NCI-H2029 treated with DMSO at 0.1 percent for 48 hours (cell line): ENCODE measurements around the gene CDH9.
"Not testable (repeated sequence)": the region's sequence is repeated elsewhere in the genome, so short reads cannot be mapped to it uniquely, and the experiment has no call there.

ENCODE experiments used
- DNase-seq: peaks from one replicate; lab custom pipeline; 2025; lab: John Stamatoyannopoulos, UW

Gene CDH9

GRCh38 chr5:26945901-26946300 is 92.5 kb downstream of the CDH9 start:
- DNase-seq: no peak

DNA sequence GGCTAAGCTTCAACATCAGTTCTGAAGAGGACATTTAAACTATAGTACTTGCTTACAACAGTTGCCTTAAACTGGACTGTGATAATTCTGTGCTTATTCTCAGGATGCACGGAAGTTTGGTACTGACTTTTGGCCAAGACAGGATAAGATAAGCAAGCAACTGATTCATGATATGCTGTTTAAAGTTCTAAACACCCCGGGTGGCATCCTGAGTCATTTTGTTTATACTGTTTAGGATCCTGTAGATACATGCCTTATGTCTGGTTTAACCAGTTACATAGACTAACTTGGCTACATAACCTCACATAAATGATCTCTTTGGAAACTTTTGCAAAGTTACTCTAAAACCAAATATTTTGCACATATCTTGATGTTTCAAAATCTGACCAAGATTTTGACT is 95.9 kb downstream of the CDH9 start:
- no peak for DNase-seq

GRCh38 chr5:26940994-26941393 is 97.4 kb downstream of the CDH9 start:
- DNase-seq: no peak

DNA sequence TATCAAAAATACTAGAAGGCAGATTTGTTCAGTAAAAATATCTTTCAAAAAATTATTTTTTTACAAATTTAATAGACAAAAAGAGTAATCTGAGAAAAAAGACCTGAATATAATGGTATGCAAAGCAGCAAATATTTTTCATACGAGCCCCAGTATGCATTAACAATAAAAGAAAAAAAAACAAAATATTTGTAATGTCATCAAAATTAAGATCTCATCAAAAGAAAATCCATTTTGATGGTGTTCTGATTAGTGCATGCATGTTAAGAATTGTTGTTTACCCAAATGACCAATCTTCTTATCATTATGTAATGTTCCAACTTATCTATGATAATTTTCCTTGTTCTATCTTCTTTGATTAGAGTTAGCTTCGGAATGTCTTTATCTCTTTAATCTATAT is 106.1 kb downstream of the CDH9 start:
- DNase-seq: no peak

GRCh38 chr5:26921439-26921838 is 116.9 kb downstream of the CDH9 start:
- no peak for DNase-seq

GRCh38 chr5:26903469-26903868 is 134.9 kb downstream of the CDH9 start:
- no peak for DNase-seq

GRCh38 chr5:26894719-26895263 is 143.6 kb downstream of the CDH9 start:
- peak; percentile 62 for DNase-seq

- DNase-seq: no peak
Observed at GRCh38 chr5:26893078-26893477, 145.3 kb downstream of the CDH9 start.

DNA sequence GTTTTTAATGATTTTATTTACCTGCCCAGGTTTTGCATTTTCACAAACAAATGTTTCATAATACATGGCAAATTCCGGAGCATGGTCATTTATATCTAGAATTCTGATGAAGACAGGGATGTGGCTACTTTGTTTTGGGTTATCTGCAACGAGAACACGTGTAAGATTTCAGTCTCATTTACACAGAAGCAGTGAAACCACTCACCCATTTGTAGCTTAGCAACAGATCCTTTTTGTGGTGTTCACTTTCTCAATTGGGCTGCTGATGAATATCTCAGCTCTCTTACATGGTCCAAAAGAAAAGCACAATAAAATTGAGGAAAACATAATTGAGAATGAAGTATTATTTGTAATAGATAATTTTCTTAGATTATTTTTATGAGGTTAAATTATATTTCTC is 148.6 kb downstream of the CDH9 start:
- peak; percentile 45 for DNase-seq

- no peak for DNase-seq
Observed at GRCh38 chr5:26884481-26884880, 153.9 kb downstream of the CDH9 start.

DNA sequence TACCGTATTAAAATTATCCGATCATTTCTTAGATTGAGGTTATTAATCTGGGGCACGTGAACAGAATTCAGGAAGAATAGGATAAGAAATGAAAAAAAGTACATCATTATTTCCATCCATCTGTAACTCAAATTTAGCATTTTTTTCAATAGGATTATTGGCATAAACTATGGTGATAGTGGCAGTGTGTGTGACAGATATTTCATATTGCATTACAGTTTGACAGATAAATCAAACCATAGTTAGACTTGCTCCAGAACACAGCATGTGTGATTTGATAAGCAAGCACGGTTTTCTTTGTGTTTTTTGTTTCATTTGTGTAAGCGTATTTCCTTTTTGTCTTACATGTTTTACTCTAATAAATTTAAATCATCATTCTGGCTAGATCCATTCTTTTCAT is 155.0 kb downstream of the CDH9 start:
- no peak for DNase-seq

GRCh38 chr5:26881901-26882300 is 156.5 kb downstream of the CDH9 start:
- no peak for DNase-seq

- DNase-seq: no peak
Observed at GRCh38 chr5:26877154-26877553, 161.2 kb downstream of the CDH9 start.

- DNase-seq: no peak
Observed at GRCh38 chr5:26872337-26872736, 166.0 kb downstream of the CDH9 start.

DNA sequence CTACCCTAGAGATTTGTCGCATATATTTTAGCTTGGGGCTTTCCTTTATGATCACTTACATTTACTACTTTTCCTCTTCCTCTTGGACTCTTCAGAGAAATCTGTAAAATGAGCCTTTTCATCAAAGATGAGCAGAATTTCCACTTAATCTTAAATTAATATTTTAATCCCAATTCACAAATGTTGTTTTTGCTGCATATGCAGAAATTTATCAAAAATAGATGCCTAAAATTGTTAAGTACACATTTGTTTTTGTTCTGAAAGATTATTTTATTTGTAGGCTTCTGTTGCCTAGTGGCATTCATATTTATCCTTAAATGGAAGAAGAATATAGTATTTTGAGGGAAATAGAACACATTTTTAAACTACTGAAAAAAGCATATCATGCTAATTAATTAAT is 168.6 kb downstream of the CDH9 start:
- no peak for DNase-seq

- no peak for DNase-seq
Observed at GRCh38 chr5:26868504-26868903, 169.9 kb downstream of the CDH9 start.

- no peak for DNase-seq
Observed at GRCh38 chr5:26864061-26864460, 174.3 kb downstream of the CDH9 start.

GRCh38 chr5:26856238-26856637 is 182.1 kb downstream of the CDH9 start:
- no peak for DNase-seq

GRCh38 chr5:26852450-26852849 is 185.9 kb downstream of the CDH9 start:
- DNase-seq: not testable (repeated sequence)

DNA sequence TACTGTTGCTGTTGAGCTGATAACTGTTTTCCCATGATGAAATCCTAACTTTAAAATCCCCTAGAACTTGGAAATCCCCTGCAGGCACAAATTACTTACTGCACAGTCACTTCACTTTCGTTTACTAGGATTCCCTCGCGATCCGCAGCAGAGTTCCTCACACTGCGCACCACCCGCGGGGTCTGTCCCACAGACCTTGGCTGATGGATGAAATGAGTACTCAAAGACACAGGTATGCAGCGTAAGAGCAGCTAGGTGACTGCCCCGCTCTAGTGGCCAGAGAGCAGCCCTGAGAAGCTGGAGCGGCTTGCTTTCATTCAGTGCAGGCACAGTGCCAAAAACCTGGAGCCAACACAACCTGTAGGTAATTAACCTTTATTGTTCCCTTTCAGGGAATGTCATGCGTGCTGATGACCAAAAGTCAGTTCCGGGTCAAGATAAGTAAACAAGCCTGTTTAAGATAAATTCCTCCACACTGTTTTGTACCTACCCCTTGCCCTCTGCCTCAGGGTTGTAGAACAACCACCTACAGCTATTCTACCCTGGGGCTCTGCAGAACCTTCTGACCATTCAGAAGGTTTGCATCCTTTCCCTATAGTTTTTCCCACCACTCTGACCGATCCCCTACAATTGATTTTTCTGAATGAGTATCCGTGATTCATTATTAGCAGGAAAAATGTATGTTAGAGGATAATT is 191.2 kb downstream of the CDH9 start:
- DNase-seq: no peak

GRCh38 chr5:26843677-26844076 is 194.7 kb downstream of the CDH9 start:
- no peak for DNase-seq

GRCh38 chr5:26833596-26833995 is 204.8 kb downstream of the CDH9 start:
- DNase-seq: no peak
